Ovary (tissue), 9 donors: Measurements from ENCODE around the gene NOVA2. TPM values are rescaled to one million over a fixed set of nuclear protein-coding genes. Genes with fewer than 3 reads are reported as not detected.

Experiments
- DNase-seq, 5 donors: peaks; one replicate each; pipeline ENCODE4 v3.0.0-alpha.2; 2019 to 2020
- H3K27ac ChIP-seq, 2 donors: fragments of 200-600 bp; one replicate each; pipeline versions ENCODE4 v1.5.1 to v1.8.0; 2019 to 2022
- H3K27me3 ChIP-seq: fragments of 200-600 bp; one replicate; pipeline ENCODE4 v1.8.0; 2022
- H3K36me3 ChIP-seq: fragments of 200-600 bp; sonication (generic); one replicate; pipeline ENCODE4 v1.5.1; 2019
- H3K4me1 ChIP-seq: one replicate; pipeline ENCODE4 v1.8.1; 2013; ENCODE audit warnings: mild to moderate bottlenecking, moderate library complexity; ENCODE audit not compliant: insufficient read depth
- H3K4me3 ChIP-seq: fragments of 200-600 bp; sonication (generic); one replicate; pipeline ENCODE4 v1.5.1; 2017
- H3K9me3 ChIP-seq, 2 donors: fragments of 200-600 bp in 1 of 2; sonication (generic) in 1 of 2; one replicate each; pipeline versions ENCODE4 v1.5.1 to v1.8.1; 2013 to 2019; ENCODE audit warnings: mild to moderate bottlenecking in 1 of 2, moderate library complexity in 1 of 2
- EP300 ChIP-seq: sonication (generic); formaldehyde crosslinking; IDR thresholded peaks from one replicate; pipeline ENCODE4 v1.6.1; 2017; ENCODE audit warnings: antibody characterized with exemption
- POLR2A ChIP-seq: fragments of 450-650 bp; IDR thresholded peaks from one replicate; pipeline ENCODE4 v1.6.1; 2017; ENCODE audit warnings: antibody characterized with exemption, mild to moderate bottlenecking, moderate library complexity
- WGBS, 3 donors: extraction: QIAGEN DNeasy Blood & Tissue Kit in 1 of 3; methylation state at CpG; one replicate each; pipeline versions ENCODE4 v1.1.5 to v1.1.7; 2013 to 2017; 5-methylcytosine and 5-hydroxymethylcytosine counted together
- intact Hi-C, 4 donors: fragments of 100-400 bp; cut with DNase I; formaldehyde crosslinking; loops; one replicate each; pipeline versions ENCODE4 v1.11.0 to v1.15.1; 2022 to 2023
- microRNA counts: library from miRNA; unstranded; fragments of <30 nt; microRNA quantifications from one replicate; lab custom pipeline; 2016
- microRNA-seq, 3 donors: library from miRNA; unstranded; fragments of <30 nt; microRNA quantifications; one replicate each; pipeline versions ENCODE4 to v1.2.0, GENCODE V29; 2019 to 2020
- polyA plus RNA-seq, 2 donors: library from polyadenylated mRNA; stranded (reverse); fragments of 200-250 nt in 1 of 2; fragments of 350-450 nt in 1 of 2; fragmentation: Illumina TruSeq in 1 of 2; extraction: RNeasy Lipid Tissue Mini Kit (QIAGEN cat#74804) in 1 of 2; gene quantifications; one replicate each; pipeline ENCODE4 v1.2.3, GENCODE V29; 2013 to 2014
- small RNA-seq: library from RNA; depleted of rRNA; stranded (forward); fragments of <200 nt; gene quantifications from one replicate; pipeline ENCODE3, GENCODE V24; 2016
- total RNA-seq, 7 donors: library from RNA; depleted of rRNA in 2 of 7; stranded (reverse); fragments of >200 nt in 2 of 7; fragmentation: NEBNext Ultra II Directional in 3 of 7; extraction: Animal tissue kit (Norgen Biotek cat#: 25700) in 3 of 7; gene quantifications; one replicate each; pipeline versions ENCODE4 v1.1.0 to v1.2.4, GENCODE V29; 2016 to 2023
- TF ChIP-seq, protein P1 (sequence below), 3 donors: fragments of 450-650 bp in 2 of 3; fragments of 200-600 bp in 1 of 3; IDR thresholded peaks; one replicate each; pipeline versions ENCODE4 v1.5.1 to v1.8.0; 2016 to 2022; ENCODE audit warnings: antibody characterized with exemption in 3 of 3, mild to moderate bottlenecking in 1 of 3
- donor health status: DM: no; HTN: no; CAD: no; lungs with moderate emphysema.
- donor health status: DM: no; HTN: no; CAD: no.
- donor health status: Bipolar disorder and iron deficiency.
- donor health status: DM: yes; HTN: yes; CAD: no.
- donor health status: DM: no; HTN: no; CAD: no.
- donor health status: DM: yes; HTN: yes; CAD: no.

The NOVA2 gene
- total and polyA plus RNA-seq, 9 donors = 0.23 to 4.8 (median 2.2) TPM

DNA sequence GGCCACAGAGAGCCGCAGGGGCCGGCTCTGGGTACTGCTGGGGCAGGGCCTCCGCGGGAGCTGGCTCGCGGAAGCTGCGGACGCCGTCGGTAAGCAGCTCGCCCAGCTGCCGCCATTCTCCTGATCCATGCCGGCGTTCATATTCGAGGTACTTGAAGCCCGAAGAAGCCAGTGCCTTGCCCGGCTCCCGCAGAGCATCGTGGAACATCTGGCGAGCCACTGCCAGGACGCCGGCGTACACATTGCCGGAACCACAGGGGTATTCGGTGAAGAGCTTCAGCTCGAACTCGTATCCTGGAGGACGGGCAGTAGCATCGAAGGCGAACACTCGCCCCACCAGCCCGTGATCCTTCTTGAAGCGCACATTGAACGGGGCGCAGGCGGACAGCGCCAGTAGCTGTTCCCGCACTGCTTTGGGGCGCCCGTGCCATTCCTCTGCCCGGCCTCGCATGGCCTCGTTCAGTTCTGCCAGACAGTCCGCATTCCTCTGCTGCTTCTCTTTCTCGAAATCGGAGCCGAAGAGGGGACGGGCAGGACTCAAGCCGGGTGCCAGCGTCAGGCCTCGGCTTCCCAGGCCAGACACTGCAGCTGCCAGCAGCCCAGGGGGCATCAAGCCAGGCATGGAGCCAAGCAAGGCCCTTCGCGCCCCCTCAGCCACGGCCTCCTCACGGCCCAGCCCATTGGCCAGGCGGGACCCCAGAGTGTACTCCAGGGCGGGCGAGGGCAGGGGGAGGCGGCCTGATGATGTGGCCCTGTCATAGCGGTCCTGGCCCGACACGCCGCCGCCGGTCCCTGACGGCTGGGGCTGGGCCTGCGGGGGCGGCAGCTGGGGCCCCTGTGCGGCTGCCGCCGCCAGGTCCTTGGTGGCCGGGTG is 88.7 kb downstream of the NOVA2 start:
- Histone ChIP-seq H3K27me3 (no peaks in the 10 kb centered on the region), H3K4me1 (peaks cover 23% of the 10 kb centered on the region), H3K9me3 (no peaks in the 10 kb centered on the region), H3K27ac (peak overlapping the region; percentile 86 to 88), H3K4me3 (peak overlapping the region; percentile 51), H3K36me3 (no peaks in the 10 kb centered on the region)
- DNase-seq = peak; percentile 29 to 61 (median 58)
- TF ChIP-seq EP300 (no peak), POLR2A (no peak)
- TF ChIP-seq, protein P1, sequence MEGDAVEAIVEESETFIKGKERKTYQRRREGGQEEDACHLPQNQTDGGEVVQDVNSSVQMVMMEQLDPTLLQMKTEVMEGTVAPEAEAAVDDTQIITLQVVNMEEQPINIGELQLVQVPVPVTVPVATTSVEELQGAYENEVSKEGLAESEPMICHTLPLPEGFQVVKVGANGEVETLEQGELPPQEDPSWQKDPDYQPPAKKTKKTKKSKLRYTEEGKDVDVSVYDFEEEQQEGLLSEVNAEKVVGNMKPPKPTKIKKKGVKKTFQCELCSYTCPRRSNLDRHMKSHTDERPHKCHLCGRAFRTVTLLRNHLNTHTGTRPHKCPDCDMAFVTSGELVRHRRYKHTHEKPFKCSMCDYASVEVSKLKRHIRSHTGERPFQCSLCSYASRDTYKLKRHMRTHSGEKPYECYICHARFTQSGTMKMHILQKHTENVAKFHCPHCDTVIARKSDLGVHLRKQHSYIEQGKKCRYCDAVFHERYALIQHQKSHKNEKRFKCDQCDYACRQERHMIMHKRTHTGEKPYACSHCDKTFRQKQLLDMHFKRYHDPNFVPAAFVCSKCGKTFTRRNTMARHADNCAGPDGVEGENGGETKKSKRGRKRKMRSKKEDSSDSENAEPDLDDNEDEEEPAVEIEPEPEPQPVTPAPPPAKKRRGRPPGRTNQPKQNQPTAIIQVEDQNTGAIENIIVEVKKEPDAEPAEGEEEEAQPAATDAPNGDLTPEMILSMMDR (IDR thresholded peaks at IDR 0.05) = no peak
- intact Hi-C loops = loop anchor here in 1 of 4 donors (10.0 kb wide), 1 partner anchor 70 kb away; the partner anchor contains the start of gene RSPH6A
- 49 to 71% (median 56%) methylated on average over 60 to 72 of the region's 72 CpGs for WGBS, 3 donors

DNA sequence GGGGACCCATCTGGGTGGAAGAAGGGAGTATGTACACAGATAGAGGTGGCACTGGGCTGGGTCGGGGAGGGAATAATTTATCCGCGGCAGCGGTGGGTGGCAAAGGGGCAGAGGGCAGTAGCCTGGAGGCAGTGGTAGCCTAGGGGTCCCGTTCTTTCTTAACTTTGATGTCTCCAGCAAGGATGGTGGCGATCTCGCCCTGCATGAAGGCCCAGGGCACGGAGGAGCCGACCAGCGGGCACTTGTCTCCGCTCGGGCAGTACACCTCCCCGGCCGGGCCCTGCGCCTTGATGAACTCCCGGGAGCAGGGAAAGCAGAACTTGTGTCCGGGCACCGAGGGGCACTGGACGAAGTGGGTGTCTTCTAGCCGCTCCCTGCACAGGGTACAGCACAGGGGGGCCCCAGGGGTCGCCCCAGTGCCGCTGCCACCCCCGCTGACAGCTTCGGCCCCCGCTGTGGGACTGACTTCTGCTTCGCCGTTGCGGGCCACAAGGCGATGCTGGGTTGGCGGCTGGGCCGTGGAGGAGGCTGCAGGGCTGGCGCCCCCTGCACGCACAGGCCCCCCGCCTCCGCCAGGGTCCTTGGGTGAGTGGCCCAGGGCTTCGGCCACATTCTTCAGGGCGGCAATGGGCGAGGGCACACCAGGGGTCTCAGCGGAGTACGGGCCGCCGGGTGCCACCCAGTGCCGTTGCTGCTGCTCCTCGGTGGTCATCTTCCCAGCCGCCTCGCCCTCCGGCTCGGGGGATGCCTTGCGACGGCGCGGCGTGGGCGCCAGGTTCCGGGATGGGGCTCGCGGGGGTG is 89.6 kb downstream of the NOVA2 start:
- Histone ChIP-seq H3K4me1 (peaks cover 23% of the 10 kb centered on the region), H3K9me3 (no peaks in the 10 kb centered on the region), H3K4me3 (no peak overlapping the region), H3K27me3 (no peaks in the 10 kb centered on the region), H3K36me3 (no peaks in the 10 kb centered on the region), H3K27ac (no peak overlapping the region)
- TF ChIP-seq, protein P1 (IDR thresholded peaks at IDR 0.05) = no peak
- TF ChIP-seq POLR2A (no peak), EP300 (no peak)
- WGBS, 3 donors = 75 to 88% (median 80%) methylated on average over 45 to 57 of the region's 57 CpGs
- intact Hi-C loops = loop anchor here in 1 of 4 donors (10.0 kb wide), 1 partner anchor 69 kb away; the partner anchor contains the start of gene RSPH6A
- DNase-seq = peak; percentile 25 to 59 (median 50)

MicroRNAs within 50 kb of the gene (microRNA counts, 767-probe panel; counts per million panel counts)
- microRNA hsa-miR-769-3p (lab: Ali Mortazavi, UCI) (530 counts per million, percentile 78 among the panel's probes with 10 or more counts), microRNA hsa-miR-769-5p (lab: Ali Mortazavi, UCI) (530 counts per million, percentile 78 among the panel's probes with 10 or more counts)

Small RNA genes within 50 kb of the gene (microRNA-seq; reads per million reads assigned to microRNA genes)
- 70.0 to 120 (median 97.3) reads per million in 3 donors for gene MIR769

Small RNA genes within 50 kb of the gene (small RNA-seq; reads per million reads assigned to genes)
- gene MIR769 = 22.5 reads per million, percentile 87 among the genes with 10 or more reads in this experiment

Other genes with a start within 250 kb of the NOVA2 start
- gene FBXO46, start 243.0 kb downstream of the NOVA2 start, total RNA-seq = 10 to 100 TPM; 13.4 to 32.5 (median 22.4) TPM
- gene FBXO46, start 243.0 kb downstream of the NOVA2 start, polyA plus RNA-seq = 10 to 100 TPM in 1 of 2 donors, 1 to 10 TPM in 1; 6.7 to 13.9 TPM
- gene MEIOSIN, start 240.4 kb downstream of the NOVA2 start, total RNA-seq = not detected
- not detected for gene MEIOSIN, start 240.4 kb downstream of the NOVA2 start, polyA plus RNA-seq
- 10 to 100 TPM; 21.0 to 64.4 (median 44.4) TPM for gene SIX5, start 204.6 kb downstream of the NOVA2 start, total RNA-seq
- 10 to 100 TPM in 1 of 2 donors, 1 to 10 TPM in 1; 5.4 to 43.5 TPM for gene SIX5, start 204.6 kb downstream of the NOVA2 start, polyA plus RNA-seq
- gene DMPK, start 191.4 kb downstream of the NOVA2 start, total RNA-seq = 100 to 1,000 TPM in 2 of 7 donors, 10 to 100 TPM in 5; 21.0 to 105 (median 62.5) TPM
- 10 to 100 TPM; 24.3 to 56.7 TPM for gene DMPK, start 191.4 kb downstream of the NOVA2 start, polyA plus RNA-seq
- 10 to 100 TPM; 28.4 to 85.4 (median 61.1) TPM for gene DMWD, start 181.0 kb downstream of the NOVA2 start, total RNA-seq
- 10 to 100 TPM; 11.4 to 33.9 TPM for gene DMWD, start 181.0 kb downstream of the NOVA2 start, polyA plus RNA-seq
- gene RSPH6A, start 158.6 kb downstream of the NOVA2 start, total RNA-seq = under 1 TPM in 2 of 7 donors, not detected in 5; 0.13 to 0.15 TPM
- gene RSPH6A, start 158.6 kb downstream of the NOVA2 start, polyA plus RNA-seq = not detected
- gene SYMPK, start 110.7 kb downstream of the NOVA2 start, total RNA-seq = 10 to 100 TPM; 24.8 to 61.9 (median 52.2) TPM
- 10 to 100 TPM; 37.7 to 41.9 TPM for gene SYMPK, start 110.7 kb downstream of the NOVA2 start, polyA plus RNA-seq
- gene FOXA3, start 109.5 kb downstream of the NOVA2 start, total RNA-seq = under 1 TPM in 1 of 7 donors, not detected in 6; 0.26 TPM
- gene FOXA3, start 109.5 kb downstream of the NOVA2 start, polyA plus RNA-seq = under 1 TPM in 1 of 2 donors, not detected in 1; 0.04 TPM
- gene IRF2BP1, start 87.7 kb downstream of the NOVA2 start, total RNA-seq = 10 to 100 TPM; 30.4 to 59.4 (median 41.4) TPM
- 10 to 100 TPM in 1 of 2 donors, 1 to 10 TPM in 1; 2.7 to 29.5 TPM for gene IRF2BP1, start 87.7 kb downstream of the NOVA2 start, polyA plus RNA-seq
- gene MYPOP, start 71.3 kb downstream of the NOVA2 start, total RNA-seq = 1 to 10 TPM; 3.0 to 9.1 (median 7.0) TPM
- 1 to 10 TPM; 4.2 to 4.4 TPM for gene MYPOP, start 71.3 kb downstream of the NOVA2 start, polyA plus RNA-seq
- not detected for gene NANOS2, start 59.1 kb downstream of the NOVA2 start, total RNA-seq
- not detected for gene NANOS2, start 59.1 kb downstream of the NOVA2 start, polyA plus RNA-seq
- 10 to 100 TPM in 6 of 7 donors, 1 to 10 TPM in 1; 7.6 to 19.6 (median 16.6) TPM for gene CCDC61, start 21.6 kb upstream of the NOVA2 start, total RNA-seq
- 10 to 100 TPM in 1 of 2 donors, 1 to 10 TPM in 1; 2.7 to 12.5 TPM for gene CCDC61, start 21.6 kb upstream of the NOVA2 start, polyA plus RNA-seq
- not detected for gene PGLYRP1, start 49.2 kb upstream of the NOVA2 start, total RNA-seq
- gene PGLYRP1, start 49.2 kb upstream of the NOVA2 start, polyA plus RNA-seq = not detected
- gene IGFL4, start 67.1 kb upstream of the NOVA2 start, total RNA-seq = not detected
- gene IGFL4, start 67.1 kb upstream of the NOVA2 start, polyA plus RNA-seq = not detected
- not detected for gene IGFL3, start 150.8 kb upstream of the NOVA2 start, total RNA-seq
- gene IGFL3, start 150.8 kb upstream of the NOVA2 start, polyA plus RNA-seq = not detected
- gene IGFL2, start 174.4 kb upstream of the NOVA2 start, total RNA-seq = under 1 TPM in 2 of 7 donors, not detected in 5; 0.23 to 0.27 TPM
- not detected for gene IGFL2, start 174.4 kb upstream of the NOVA2 start, polyA plus RNA-seq